SK-N-SH treated with all-trans-retinoic acid at 6 μM for 48 hours (cell line): ENCODE results near the gene ERC1.

Experiments
- ATAC-seq: fragments of 200-7000 bp; cut with Tn5 transposase; 3 replicates; pipeline ENCODE4 v1.9.1; 2020; ENCODE audit warnings: mild to moderate bottlenecking, moderate library complexity
- ARNTL ChIP-seq: fragments of 450-650 bp; formaldehyde crosslinking; IDR thresholded peaks from 2 replicates; pipeline ENCODE4 v1.5.0; 2020; ENCODE audit warnings: low read depth, mild to moderate bottlenecking, moderate library complexity, borderline replicate concordance
- BACH2 ChIP-seq: fragments of 250-450 bp; sonication (Bioruptor Pico); IDR thresholded peaks from 2 replicates; pipeline ENCODE4 v1.9.0; 2021; ENCODE audit warnings: mild to moderate bottlenecking, borderline replicate concordance
- CSDC2 ChIP-seq: fragments of 250-450 bp; sonication (Bioruptor Pico); IDR thresholded peaks from 2 replicates; pipeline ENCODE4 v1.5.0; 2020; ENCODE audit warnings: mild to moderate bottlenecking, moderate library complexity
- CSRNP3 ChIP-seq: fragments of 250-450 bp; sonication (Bioruptor Pico); IDR thresholded peaks from 2 replicates; pipeline ENCODE4 v1.5.1; 2021; ENCODE audit warnings: mild to moderate bottlenecking, moderate library complexity
- ESRRG ChIP-seq: fragments of 250-450 bp; sonication (Bioruptor Pico); IDR thresholded peaks from 2 replicates; pipeline ENCODE4 v1.6.1; 2021; ENCODE audit warnings: mild to moderate bottlenecking
- GLIS3 ChIP-seq: fragments of 250-450 bp; sonication (Bioruptor Pico); IDR thresholded peaks from 2 replicates; pipeline ENCODE4 v1.5.0; 2020; ENCODE audit warnings: mild to moderate bottlenecking, moderate library complexity
- ISL1 ChIP-seq: fragments of 250-450 bp; sonication (Bioruptor Pico); IDR thresholded peaks from 2 replicates; pipeline ENCODE4 v2.1.2; 2022; ENCODE audit warnings: mild to moderate bottlenecking, moderate library complexity
- OSR1 ChIP-seq: fragments of 250-450 bp; sonication (Bioruptor Pico); IDR thresholded peaks from 2 replicates; pipeline ENCODE4 v1.8.0; 2022; ENCODE audit warnings: moderate library complexity, mild to moderate bottlenecking, inconsistent platforms
- PPARA ChIP-seq: fragments of 250-450 bp; sonication (Bioruptor Pico); IDR thresholded peaks from 2 replicates; pipeline ENCODE4 v1.5.0; 2020; ENCODE audit warnings: mild to moderate bottlenecking, borderline replicate concordance
- RARB ChIP-seq: fragments of 250-450 bp; sonication (Bioruptor Pico); IDR thresholded peaks from 2 replicates; pipeline ENCODE4 v1.8.0; 2021; ENCODE audit warnings: mild to moderate bottlenecking, moderate library complexity
- SNAI2 ChIP-seq: fragments of 250-450 bp; sonication (Bioruptor Pico); IDR thresholded peaks from 2 replicates; pipeline ENCODE4 v1.5.0; 2020; ENCODE audit warnings: mild to moderate bottlenecking, moderate library complexity
- TCF4 ChIP-seq: fragments of 250-450 bp; sonication (Bioruptor Pico); IDR thresholded peaks from 2 replicates; pipeline ENCODE4 v1.8.0; 2021; ENCODE audit warnings: mild to moderate bottlenecking, moderate library complexity, borderline replicate concordance
- TOX ChIP-seq: fragments of 250-450 bp; sonication (Bioruptor Pico); IDR thresholded peaks from 2 replicates; pipeline ENCODE4 v1.8.0; 2021; ENCODE audit warnings: mild to moderate bottlenecking, moderate library complexity, borderline replicate concordance
- ZC3H10 ChIP-seq: fragments of 250-450 bp; sonication (Bioruptor Pico); IDR thresholded peaks from 2 replicates; pipeline ENCODE4 v1.5.1; 2021; ENCODE audit warnings: mild to moderate bottlenecking, moderate library complexity
- ZFP3 ChIP-seq: fragments of 250-450 bp; sonication (Bioruptor Pico); IDR thresholded peaks from 2 replicates; pipeline ENCODE4 v1.5.0; 2020; ENCODE audit warnings: mild to moderate bottlenecking, moderate library complexity
- ZFP30 ChIP-seq: fragments of 450-650 bp; formaldehyde crosslinking; IDR thresholded peaks from 2 replicates; pipeline ENCODE4 v1.5.0; 2022; ENCODE audit warnings: mild to moderate bottlenecking, moderate library complexity
- ZNF565 ChIP-seq: fragments of 450-650 bp; formaldehyde crosslinking; conservative IDR thresholded peaks from 2 replicates; pipeline ENCODE4 v1.5.0; 2020; ENCODE audit warnings: low read depth, mild to moderate bottlenecking, moderate library complexity
- ZNF70 ChIP-seq: fragments of 450-650 bp; formaldehyde crosslinking; IDR thresholded peaks from 2 replicates; pipeline ENCODE4 v1.5.0; 2020; ENCODE audit warnings: mild to moderate bottlenecking, moderate library complexity
- ZNF8 ChIP-seq: fragments of 450-650 bp; formaldehyde crosslinking; IDR thresholded peaks from 2 replicates; pipeline ENCODE4 v1.5.0; 2020; ENCODE audit warnings: mild to moderate bottlenecking, moderate library complexity
- TF ChIP-seq, protein P1 (sequence below): fragments of 250-450 bp; sonication (Bioruptor Pico); IDR thresholded peaks from 2 replicates; pipeline ENCODE4 v1.5.1; 2020; ENCODE audit warnings: low read depth, mild to moderate bottlenecking, moderate library complexity
- TF ChIP-seq, protein P2 (sequence below): fragments of 250-450 bp; sonication (Bioruptor Pico); IDR thresholded peaks from 2 replicates; pipeline ENCODE4 v1.8.0; 2020; ENCODE audit warnings: mild to moderate bottlenecking, moderate library complexity, borderline replicate concordance

Gene ERC1

DNA sequence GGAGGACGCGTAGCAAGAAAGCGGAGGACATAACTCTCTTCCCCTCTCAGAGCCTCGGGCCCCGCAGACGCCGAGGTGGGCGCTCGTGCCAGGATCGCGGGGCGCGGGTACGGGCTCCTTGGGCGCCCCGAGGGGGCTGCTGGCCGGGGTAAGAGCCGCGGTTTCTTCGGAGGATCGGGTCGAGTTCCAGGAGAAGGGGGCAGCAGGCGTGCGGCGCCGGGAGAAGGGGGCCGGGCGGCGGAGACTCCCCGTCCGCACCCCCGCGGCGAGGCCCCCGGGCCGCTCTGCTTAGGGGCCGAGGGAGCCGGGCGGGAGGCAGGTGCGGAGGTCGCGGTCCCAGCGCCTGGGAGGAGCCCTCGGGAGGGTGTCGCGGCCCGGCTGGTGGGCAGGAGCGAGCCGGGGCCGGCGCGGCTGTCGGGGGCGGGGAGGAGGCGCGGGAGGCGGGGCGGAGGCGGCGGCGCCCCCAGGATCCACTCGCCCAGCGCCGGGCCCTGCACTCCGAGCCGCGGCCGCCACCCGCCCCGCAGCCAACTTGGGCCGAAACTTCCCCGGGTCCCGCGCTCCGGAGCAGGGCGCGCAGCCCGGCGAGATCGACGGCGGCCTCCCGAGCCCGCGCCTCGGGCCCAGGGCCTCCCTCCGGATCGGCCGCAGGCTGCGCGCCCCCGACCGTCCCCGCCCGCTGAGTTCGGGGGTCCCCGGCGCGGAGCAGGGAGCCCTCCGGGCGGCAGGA lies 539.0 kb downstream of the ERC1 start:
- TF ChIP-seq ISL1 (CRISPR knock-in tag) (no peak), ZFP30 (no peak), CSDC2 (CRISPR knock-in tag) (no peak), OSR1 (no peak), GLIS3 (CRISPR knock-in tag) (no peak), PPARA (no peak), SNAI2 (CRISPR knock-in tag) (no peak), BACH2 (CRISPR knock-in tag) (no peak), ZNF565 (CRISPR knock-in tag) (no peak), ZNF8 (CRISPR knock-in tag) (no peak), ESRRG (CRISPR knock-in tag) (no peak), RARB (no peak), ZNF70 (CRISPR knock-in tag) (no peak)
- TF ChIP-seq, protein P1, sequence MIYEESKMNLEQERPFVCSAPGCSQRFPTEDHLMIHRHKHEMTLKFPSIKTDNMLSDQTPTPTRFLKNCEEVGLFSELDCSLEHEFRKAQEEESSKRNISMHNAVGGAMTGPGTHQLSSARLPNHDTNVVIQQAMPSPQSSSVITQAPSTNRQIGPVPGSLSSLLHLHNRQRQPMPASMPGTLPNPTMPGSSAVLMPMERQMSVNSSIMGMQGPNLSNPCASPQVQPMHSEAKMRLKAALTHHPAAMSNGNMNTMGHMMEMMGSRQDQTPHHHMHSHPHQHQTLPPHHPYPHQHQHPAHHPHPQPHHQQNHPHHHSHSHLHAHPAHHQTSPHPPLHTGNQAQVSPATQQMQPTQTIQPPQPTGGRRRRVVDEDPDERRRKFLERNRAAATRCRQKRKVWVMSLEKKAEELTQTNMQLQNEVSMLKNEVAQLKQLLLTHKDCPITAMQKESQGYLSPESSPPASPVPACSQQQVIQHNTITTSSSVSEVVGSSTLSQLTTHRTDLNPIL = no peak
- ATAC-seq = peak; percentile 11; the same call in 2 of the 3 replicates

- TF ChIP-seq ZNF70 (CRISPR knock-in tag) (no peak), BACH2 (CRISPR knock-in tag) (no peak), TCF4 (no peak), PPARA (no peak)
- ATAC-seq = no peak
Observed at GRCh38 chr12:1530592-1531152, 539.6 kb downstream of the ERC1 start.

- ATAC-seq = peak; percentile 32
- TF ChIP-seq CSDC2 (CRISPR knock-in tag) (no peak), CSRNP3 (CRISPR knock-in tag) (no peak), TOX (CRISPR knock-in tag) (no peak), GLIS3 (CRISPR knock-in tag) (no peak), PPARA (no peak), ZFP30 (no peak), ZC3H10 (CRISPR knock-in tag) (no peak)
- TF ChIP-seq, all 23 proteins: peak for 0
Observed at GRCh38 chr12:1531153-1531653, 540.2 kb downstream of the ERC1 start.

DNA sequence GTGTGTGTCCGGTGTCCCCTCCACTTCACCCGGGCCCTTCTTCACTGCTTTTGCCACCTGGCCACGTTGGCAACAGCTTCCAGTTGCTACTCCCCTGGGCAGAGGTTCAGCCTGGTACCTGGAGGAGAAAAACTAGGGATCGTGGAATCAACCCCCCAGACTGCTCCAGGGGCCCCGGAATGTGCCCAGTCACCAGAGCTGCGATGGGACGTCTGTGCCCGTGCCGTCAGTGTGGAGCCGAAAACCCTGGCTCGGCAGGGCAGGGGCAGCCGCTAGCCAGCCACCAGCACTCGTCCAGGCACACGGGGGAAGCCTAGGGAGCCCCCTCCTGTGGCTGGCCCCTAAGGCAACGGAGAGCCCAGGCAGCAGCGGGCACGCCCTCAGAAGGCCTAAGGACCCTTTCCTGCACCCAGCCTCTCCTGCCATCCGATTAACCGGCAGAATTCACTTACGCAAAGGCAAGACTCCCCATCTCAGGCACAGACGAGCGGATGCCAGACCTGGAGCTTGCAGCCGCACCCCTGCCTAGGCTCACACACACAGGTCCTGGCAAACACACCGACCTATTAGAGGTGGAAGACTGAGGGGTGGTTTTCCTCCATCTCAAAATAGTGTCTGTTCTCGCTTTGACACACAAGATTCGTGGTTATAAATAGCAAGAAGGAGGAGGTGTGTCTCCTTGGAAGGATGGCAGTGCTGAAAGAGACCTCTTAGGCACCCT lies 540.8 kb downstream of the ERC1 start:
- TF ChIP-seq ZNF70 (CRISPR knock-in tag) = no peak
- no peak for TF ChIP-seq SNAI2 (CRISPR knock-in tag)
- TF ChIP-seq ISL1 (CRISPR knock-in tag) = no peak
- no peak for TF ChIP-seq ZNF8 (CRISPR knock-in tag)
- TF ChIP-seq ZC3H10 (CRISPR knock-in tag) = no peak
- TF ChIP-seq OSR1 = no peak
- TF ChIP-seq BACH2 (CRISPR knock-in tag) = no peak
- TF ChIP-seq ARNTL (CRISPR knock-in tag) = no peak
- no peak for TF ChIP-seq PPARA
- TF ChIP-seq TCF4 = no peak
- TF ChIP-seq ZFP3 (CRISPR knock-in tag) = no peak
- no peak for ATAC-seq

DNA sequence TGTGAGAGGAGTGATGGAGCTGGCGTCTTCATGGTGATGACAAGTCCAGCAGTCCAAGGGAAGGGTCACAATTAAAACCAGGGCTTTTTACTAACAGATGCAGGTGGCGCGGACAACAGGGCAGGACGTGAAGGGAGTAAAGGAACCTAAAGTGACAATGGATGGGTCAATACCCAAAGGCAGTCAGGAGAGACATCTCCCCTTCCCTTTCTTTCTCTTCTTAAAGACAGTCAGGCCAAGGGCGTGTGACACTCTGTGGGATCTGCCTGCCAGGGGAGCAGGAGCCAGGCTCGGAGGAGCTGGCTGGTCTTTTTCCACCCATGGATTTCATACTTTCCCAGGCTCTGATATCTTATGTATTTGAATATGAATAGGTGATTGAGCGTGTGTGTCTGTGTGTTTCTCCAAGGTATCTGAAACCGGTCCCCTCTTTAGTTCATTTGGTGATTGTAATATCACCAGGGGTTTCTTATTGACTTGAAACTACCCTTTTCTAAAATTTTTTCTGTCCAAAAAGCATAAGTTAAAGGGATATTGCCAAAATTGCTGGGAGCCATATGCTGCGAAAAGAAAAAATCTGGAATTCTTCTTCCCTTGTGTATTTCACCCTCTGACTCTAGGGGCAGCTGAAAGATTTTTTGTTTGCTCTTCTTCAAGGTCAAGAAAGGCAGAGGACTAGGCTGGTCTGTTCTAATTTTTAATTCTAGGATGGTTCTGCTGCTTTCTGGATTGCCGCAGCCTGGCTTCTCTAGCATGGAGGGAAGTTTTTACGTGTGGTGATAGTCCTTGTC lies 541.5 kb downstream of the ERC1 start:
- no peak for TF ChIP-seq ZC3H10 (CRISPR knock-in tag)
- no peak for TF ChIP-seq SNAI2 (CRISPR knock-in tag)
- TF ChIP-seq ZNF70 (CRISPR knock-in tag) = no peak
- no peak for TF ChIP-seq CSRNP3 (CRISPR knock-in tag)
- no peak for TF ChIP-seq ZNF565 (CRISPR knock-in tag)
- TF ChIP-seq, protein P2, sequence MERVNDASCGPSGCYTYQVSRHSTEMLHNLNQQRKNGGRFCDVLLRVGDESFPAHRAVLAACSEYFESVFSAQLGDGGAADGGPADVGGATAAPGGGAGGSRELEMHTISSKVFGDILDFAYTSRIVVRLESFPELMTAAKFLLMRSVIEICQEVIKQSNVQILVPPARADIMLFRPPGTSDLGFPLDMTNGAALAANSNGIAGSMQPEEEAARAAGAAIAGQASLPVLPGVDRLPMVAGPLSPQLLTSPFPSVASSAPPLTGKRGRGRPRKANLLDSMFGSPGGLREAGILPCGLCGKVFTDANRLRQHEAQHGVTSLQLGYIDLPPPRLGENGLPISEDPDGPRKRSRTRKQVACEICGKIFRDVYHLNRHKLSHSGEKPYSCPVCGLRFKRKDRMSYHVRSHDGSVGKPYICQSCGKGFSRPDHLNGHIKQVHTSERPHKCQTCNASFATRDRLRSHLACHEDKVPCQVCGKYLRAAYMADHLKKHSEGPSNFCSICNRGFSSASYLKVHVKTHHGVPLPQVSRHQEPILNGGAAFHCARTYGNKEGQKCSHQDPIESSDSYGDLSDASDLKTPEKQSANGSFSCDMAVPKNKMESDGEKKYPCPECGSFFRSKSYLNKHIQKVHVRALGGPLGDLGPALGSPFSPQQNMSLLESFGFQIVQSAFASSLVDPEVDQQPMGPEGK (CRISPR knock-in tag) = no peak
- peak; percentile 18; the same call in 1 of the 3 replicates for ATAC-seq
